Left ventricle myocardium inferior (tissue), 1 donor: ENCODE data around the gene EMILIN2. TPM values are rescaled to one million over a fixed set of nuclear protein-coding genes. Genes with fewer than 3 reads are reported as not detected.
A peak's percentile ranks its signal among the peaks of the same experiment; 100 is the strongest.

Source experiments
- DNase-seq: peaks from one replicate; pipeline ENCODE4 v3.0.0-alpha.2; 2020
- H3K27ac ChIP-seq: fragments of 200-600 bp; replicated peaks from 2 replicates; pipeline ENCODE4 v1.8.0; 2021
- H3K27me3 ChIP-seq: fragments of 200-600 bp; 2 replicates; pipeline ENCODE4 v1.8.0; 2021; ENCODE audit warnings: low read depth
- H3K36me3 ChIP-seq: fragments of 200-600 bp; 2 replicates; pipeline ENCODE4 v1.8.0; 2021
- H3K4me1 ChIP-seq: fragments of 200-600 bp; 2 replicates; pipeline ENCODE4 v1.8.0; 2021
- H3K4me3 ChIP-seq: fragments of 200-600 bp; 2 replicates; pipeline ENCODE4 v1.8.0; 2021; ENCODE audit warnings: mild to moderate bottlenecking, moderate library complexity
- H3K9me3 ChIP-seq: fragments of 200-600 bp; replicated peaks from 2 replicates; pipeline ENCODE4 v1.8.0; 2021
- intact Hi-C: fragments of 100-400 bp; cut with micrococcal nuclease; formaldehyde crosslinking; loops from one replicate; pipeline ENCODE4 v1.11.0; 2022
- total RNA-seq: library from RNA; stranded (reverse); fragmentation: NEBNext Ultra II Directional; extraction: Animal tissue kit (Norgen Biotek cat#: 25700); gene quantifications from one replicate; pipeline ENCODE4 v1.2.1, GENCODE V29; 2021
- TF ChIP-seq, protein P1 (sequence below): fragments of 200-600 bp; IDR thresholded peaks from 2 replicates; pipeline ENCODE4 v1.8.0; 2021; ENCODE audit warnings: antibody characterized with exemption, mild to moderate bottlenecking, borderline replicate concordance
- donor health status: DM: no; HTN: yes; CAD: no; lungs with severe emphysema.

The EMILIN2 gene
- total RNA-seq, 1 donor from 2014 or later: 12.4 TPM

DNA sequence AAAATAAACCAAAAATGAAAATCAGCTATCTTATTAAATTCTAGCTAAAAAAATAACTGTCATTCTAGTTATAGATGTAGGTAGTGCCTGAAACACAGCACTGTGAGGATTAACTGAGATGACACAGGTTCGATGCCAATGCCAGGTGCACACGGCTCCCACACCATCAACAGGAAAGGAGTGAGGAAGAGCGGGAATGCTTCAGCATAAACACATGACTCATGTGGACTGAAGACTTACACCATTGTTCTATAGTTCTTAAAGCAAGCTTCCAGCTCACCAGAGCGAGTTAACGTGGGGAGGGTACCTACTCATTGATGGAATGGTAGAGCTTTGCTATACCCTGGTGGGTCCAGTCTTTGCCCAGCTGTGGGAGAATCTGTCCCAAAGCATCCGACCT, 76.7 kb downstream of the EMILIN2 start:
- intact Hi-C loops: no loop called here
- H3K36me3 ChIP-seq: peaks cover 97% of the 10 kb centered on the region
- peaks cover 8% of the 10 kb centered on the region for H3K4me1 ChIP-seq
- no peak overlapping the region for H3K27ac ChIP-seq
- H3K27me3 ChIP-seq: no peaks in the 10 kb centered on the region
- DNase-seq: no peak
- TF ChIP-seq, protein P1, sequence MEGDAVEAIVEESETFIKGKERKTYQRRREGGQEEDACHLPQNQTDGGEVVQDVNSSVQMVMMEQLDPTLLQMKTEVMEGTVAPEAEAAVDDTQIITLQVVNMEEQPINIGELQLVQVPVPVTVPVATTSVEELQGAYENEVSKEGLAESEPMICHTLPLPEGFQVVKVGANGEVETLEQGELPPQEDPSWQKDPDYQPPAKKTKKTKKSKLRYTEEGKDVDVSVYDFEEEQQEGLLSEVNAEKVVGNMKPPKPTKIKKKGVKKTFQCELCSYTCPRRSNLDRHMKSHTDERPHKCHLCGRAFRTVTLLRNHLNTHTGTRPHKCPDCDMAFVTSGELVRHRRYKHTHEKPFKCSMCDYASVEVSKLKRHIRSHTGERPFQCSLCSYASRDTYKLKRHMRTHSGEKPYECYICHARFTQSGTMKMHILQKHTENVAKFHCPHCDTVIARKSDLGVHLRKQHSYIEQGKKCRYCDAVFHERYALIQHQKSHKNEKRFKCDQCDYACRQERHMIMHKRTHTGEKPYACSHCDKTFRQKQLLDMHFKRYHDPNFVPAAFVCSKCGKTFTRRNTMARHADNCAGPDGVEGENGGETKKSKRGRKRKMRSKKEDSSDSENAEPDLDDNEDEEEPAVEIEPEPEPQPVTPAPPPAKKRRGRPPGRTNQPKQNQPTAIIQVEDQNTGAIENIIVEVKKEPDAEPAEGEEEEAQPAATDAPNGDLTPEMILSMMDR: no peak
- no peaks in the 10 kb centered on the region for H3K9me3 ChIP-seq
- no peak overlapping the region for H3K4me3 ChIP-seq

DNA sequence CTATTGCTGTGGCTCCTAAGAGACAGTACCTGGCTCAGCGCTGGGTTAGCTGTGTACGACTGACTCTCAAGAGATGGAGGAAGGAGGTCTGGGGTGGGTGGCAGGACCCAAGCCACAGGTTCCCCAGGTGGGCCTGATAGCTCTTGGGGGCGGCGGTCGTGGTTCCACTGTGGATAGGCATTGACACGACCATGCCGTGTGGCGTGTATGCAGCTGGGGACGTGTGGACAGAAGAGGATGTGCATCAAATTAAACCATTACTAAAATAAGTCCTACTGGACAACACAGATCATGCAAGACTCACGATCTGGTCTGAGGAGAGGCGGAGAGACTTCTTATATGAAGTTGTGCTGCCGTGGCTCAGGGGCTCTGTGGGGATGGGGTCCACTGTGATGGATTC, 78.1 kb downstream of the EMILIN2 start:
- H3K36me3 ChIP-seq: peaks cover 91% of the 10 kb centered on the region
- H3K27ac ChIP-seq: no peak overlapping the region
- H3K4me1 ChIP-seq: peaks cover 8% of the 10 kb centered on the region
- H3K9me3 ChIP-seq: no peaks in the 10 kb centered on the region
- TF ChIP-seq, protein P1: no peak
- DNase-seq: no peak
- no peaks in the 10 kb centered on the region for H3K27me3 ChIP-seq
- intact Hi-C loops: no loop called here
- no peak overlapping the region for H3K4me3 ChIP-seq

DNA sequence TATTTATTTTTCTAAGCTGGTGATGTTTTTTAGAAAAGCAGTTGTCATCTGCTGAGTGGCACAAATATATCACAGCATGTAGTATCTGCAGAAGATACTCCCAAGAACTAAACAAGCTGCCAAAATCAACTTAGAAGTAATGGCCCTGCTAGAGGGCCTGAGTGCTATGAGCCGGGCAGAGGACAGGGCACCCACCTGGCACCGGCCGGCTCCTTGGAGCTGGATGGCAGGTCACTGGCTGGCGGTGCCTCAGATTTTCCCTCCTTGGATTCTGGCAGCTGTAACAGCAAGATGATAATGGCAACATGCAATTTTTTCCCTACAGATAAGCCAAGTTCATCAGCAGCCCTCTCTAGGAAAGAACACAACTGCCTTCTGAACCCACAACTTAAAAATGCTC, 79.7 kb downstream of the EMILIN2 start:
- Histone ChIP-seq H3K4me1 (peaks cover 8% of the 10 kb centered on the region), H3K36me3 (peaks cover 85% of the 10 kb centered on the region), H3K4me3 (no peak overlapping the region), H3K27ac (no peak overlapping the region), H3K9me3 (no peaks in the 10 kb centered on the region), H3K27me3 (no peaks in the 10 kb centered on the region)
- TF ChIP-seq, protein P1: no peak
- no peak for DNase-seq
- intact Hi-C loops: no loop called here

DNA sequence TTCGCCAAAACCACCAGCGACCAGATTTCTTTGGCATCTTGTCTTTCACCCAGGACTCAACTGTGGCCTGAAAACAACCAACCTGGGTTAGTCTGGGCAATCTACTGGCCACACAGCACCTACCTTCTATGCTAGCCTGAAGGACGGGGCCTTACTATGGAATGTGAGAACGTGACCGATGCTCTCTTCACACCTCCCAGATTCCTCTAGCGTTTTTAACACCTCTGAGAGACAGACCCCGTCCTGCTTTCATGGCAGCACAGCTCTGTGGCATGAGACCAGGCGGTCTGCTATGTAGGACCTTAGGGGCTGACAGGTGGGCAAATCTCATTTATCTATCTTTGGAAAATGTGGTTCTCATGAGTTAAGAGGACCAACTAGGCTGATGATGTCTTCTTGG, 80.9 kb downstream of the EMILIN2 start:
- intact Hi-C loops: no loop called here
- Histone ChIP-seq H3K4me1 (peaks cover 8% of the 10 kb centered on the region), H3K36me3 (peaks cover 75% of the 10 kb centered on the region), H3K27me3 (no peaks in the 10 kb centered on the region), H3K9me3 (no peaks in the 10 kb centered on the region), H3K4me3 (no peak overlapping the region), H3K27ac (no peak overlapping the region)
- DNase-seq: no peak
- TF ChIP-seq, protein P1: no peak

DNA sequence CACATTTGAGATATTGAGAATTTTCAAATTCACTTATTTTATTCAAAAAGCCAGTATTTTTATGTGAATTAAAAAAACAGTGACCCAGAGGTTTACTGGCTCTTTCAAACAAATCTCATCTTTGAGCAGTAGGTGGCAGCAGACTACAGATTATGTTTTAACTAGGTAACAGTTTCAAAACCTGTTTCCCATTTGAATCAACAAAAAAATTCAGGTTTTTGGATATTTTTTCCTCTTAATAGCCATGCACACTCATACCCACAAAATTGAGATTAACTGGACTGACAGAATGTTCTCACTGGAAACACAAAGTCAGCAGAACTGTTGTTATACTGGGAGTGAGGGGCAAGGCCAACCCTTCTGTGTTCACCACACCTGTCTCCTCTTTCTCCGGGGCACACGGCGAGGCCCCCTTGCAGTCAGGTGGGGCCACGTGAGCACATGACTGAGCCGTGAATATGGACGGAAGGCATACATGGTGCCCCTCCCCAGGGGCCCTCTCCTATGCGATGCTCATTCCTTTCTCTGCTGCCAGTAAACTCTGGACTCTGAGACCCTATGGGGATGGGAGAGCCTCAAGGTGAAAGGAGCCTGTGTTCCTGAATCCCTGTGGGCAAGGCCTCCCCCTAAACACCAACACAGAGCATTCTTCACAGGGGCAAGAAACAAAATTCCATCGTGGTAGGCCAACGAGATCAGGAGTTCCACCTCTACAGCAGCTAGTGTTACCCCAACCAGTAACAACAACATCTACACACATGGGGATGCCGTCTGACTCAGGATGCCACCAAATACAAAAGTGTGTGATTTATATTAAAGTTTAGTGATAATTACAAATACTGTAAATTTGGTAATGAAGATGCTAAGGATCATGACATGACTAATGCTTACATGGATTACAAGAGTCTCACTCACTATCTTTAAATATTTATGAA, 85.7 kb downstream of the EMILIN2 start:
- Histone ChIP-seq H3K4me1 (peaks cover 7% of the 10 kb centered on the region), H3K27me3 (no peaks in the 10 kb centered on the region), H3K9me3 (no peaks in the 10 kb centered on the region), H3K36me3 (peaks cover 50% of the 10 kb centered on the region), H3K27ac (no peak overlapping the region), H3K4me3 (no peak overlapping the region)
- TF ChIP-seq, protein P1: peak; percentile 82
- intact Hi-C loops: loop anchor here (5.0 to 10.0 kb wide), 3 partner anchors 130 to 312 kb away; partner anchors contain the start of gene MYL12A
- no peak for DNase-seq
